OCI-LY3 (cell line): ENCODE results near the gene SORCS3.

ENCODE experiments used
- EZH2phosphoT487 ChIP-seq: fragments of 200-600 bp; shearing (Covaris generic); IDR thresholded peaks from 2 replicates; pipeline ENCODE4 v1.6.1; 2018; ENCODE audit warnings: antibody characterized with exemption, mixed run types, low read depth
- TF ChIP-seq, protein P1 (sequence below): fragments of 200-600, 300-600 bp; sonication (generic); IDR thresholded peaks from 2 replicates; pipeline ENCODE4 v1.5.1; 2014; ENCODE audit warnings: antibody characterized with exemption, low read length, low read depth

- TF ChIP-seq, protein P1, sequence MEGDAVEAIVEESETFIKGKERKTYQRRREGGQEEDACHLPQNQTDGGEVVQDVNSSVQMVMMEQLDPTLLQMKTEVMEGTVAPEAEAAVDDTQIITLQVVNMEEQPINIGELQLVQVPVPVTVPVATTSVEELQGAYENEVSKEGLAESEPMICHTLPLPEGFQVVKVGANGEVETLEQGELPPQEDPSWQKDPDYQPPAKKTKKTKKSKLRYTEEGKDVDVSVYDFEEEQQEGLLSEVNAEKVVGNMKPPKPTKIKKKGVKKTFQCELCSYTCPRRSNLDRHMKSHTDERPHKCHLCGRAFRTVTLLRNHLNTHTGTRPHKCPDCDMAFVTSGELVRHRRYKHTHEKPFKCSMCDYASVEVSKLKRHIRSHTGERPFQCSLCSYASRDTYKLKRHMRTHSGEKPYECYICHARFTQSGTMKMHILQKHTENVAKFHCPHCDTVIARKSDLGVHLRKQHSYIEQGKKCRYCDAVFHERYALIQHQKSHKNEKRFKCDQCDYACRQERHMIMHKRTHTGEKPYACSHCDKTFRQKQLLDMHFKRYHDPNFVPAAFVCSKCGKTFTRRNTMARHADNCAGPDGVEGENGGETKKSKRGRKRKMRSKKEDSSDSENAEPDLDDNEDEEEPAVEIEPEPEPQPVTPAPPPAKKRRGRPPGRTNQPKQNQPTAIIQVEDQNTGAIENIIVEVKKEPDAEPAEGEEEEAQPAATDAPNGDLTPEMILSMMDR, result no peak
- TF ChIP-seq EZH2phosphoT487, result no peak
Observed at GRCh38 chr10:105278439-105278838, 637.3 kb downstream of the SORCS3 start.
